ENCODE data around the gene SPEN. TPM values are rescaled to one million over a fixed set of nuclear protein-coding genes. Genes with fewer than 3 reads are reported as not detected.

The SPEN gene
- polyA plus RNA-seq, 1 experiment: 4.6 TPM

DNA sequence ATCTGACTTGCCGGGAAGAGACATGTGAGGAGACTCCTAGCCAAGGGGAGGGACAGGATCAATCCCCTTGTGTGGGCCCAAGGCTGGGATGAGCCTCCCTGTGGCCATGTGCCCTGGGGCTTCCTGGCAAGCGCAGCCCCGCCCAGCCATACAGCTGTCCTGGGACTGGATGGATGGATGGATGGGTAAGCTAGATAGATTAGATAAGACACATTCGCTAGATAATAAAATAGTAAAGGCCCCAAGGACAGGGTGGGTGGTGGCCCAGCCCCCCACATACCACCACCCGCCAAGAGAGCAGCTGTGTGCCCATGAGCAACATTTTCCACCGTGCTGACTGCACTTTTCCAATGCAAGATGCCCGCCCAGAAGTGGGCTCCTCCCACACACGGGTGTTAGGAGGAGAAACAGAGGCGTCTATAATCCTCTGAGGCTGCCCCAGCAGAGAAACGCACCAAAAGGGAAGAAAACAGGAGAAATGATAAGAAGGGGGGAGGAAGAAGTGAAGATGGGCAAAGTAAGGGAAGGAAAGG lies 103.3 kb downstream of the SPEN start:
- no peak for DNase-seq (ENCODE audit: low read depth)
- TF ChIP-seq, protein P1, sequence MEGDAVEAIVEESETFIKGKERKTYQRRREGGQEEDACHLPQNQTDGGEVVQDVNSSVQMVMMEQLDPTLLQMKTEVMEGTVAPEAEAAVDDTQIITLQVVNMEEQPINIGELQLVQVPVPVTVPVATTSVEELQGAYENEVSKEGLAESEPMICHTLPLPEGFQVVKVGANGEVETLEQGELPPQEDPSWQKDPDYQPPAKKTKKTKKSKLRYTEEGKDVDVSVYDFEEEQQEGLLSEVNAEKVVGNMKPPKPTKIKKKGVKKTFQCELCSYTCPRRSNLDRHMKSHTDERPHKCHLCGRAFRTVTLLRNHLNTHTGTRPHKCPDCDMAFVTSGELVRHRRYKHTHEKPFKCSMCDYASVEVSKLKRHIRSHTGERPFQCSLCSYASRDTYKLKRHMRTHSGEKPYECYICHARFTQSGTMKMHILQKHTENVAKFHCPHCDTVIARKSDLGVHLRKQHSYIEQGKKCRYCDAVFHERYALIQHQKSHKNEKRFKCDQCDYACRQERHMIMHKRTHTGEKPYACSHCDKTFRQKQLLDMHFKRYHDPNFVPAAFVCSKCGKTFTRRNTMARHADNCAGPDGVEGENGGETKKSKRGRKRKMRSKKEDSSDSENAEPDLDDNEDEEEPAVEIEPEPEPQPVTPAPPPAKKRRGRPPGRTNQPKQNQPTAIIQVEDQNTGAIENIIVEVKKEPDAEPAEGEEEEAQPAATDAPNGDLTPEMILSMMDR (IDR thresholded peaks at IDR 0.05; ENCODE audit: insufficient read depth, low read depth, low read length): no peak
- Histone ChIP-seq H3K36me3 (ENCODE audit: control insufficient read depth, insufficient read depth, low read length) (peaks cover 8% of the 10 kb centered on the region), H3K4me3 (ENCODE audit: low read depth, low read length) (no peak overlapping the region), H3K27me3 (ENCODE audit: control insufficient read depth, insufficient read depth, low read length) (no peaks in the 10 kb centered on the region)
- ChIA-PET POLR2A (no interaction called here), CTCF (interaction anchor here (1.0 to 2.2 kb wide), 6 partner anchors 14 to 159 kb away, joined by 3 to 6 read pairs (median 4); no protein-coding TSS in a partner anchor)

DNA sequence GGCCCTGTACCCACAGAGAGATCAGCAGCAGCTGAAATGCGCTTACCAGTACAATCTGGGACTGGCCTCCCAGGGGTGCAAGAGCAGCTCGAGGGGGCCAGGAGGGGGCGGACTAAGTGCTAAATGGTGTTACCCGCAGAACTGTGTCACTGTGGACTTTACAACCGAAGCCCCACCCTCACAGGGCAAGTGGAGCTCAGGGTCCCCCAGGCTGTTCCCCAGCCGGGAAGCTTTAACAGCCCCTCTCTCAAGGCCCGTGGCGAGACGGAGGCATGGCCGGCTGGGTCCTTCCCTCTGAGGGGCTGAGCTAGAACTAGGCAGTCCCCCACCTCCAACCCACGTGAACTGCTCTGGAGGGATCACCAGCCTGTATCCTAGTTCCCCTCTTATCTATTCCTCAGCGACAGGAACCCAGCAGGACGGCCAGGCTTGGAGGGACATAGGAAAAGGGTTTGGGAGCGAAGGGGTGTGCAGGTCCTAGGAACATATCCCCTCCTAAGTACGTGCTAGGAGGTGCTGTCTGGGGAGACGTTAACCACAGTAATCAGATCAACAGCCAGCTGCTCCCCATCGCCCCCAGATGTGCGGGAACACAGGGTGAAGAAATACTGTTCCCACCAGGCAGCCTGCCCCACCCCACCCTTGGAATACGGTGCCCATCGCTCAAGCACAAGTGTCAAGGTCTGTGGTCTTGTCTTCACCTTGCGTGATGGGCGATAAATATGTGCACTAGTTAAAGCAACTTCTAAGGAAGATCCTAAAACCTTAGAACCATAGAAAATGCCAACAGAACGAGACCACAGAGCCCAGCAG lies 104.0 kb downstream of the SPEN start:
- ChIA-PET CTCF (interaction anchor here (0.6 to 2.2 kb wide), 7 partner anchors 11 to 160 kb away, joined by 3 to 6 read pairs (median 4); no protein-coding TSS in a partner anchor), POLR2A (interaction anchor here (0.6 kb wide), 2 partner anchors 26 to 296 kb away, joined by 3 read pairs; no protein-coding TSS in a partner anchor)
- H3K27me3 ChIP-seq (ENCODE audit: control insufficient read depth, insufficient read depth, low read length): no peaks in the 10 kb centered on the region
- no peak overlapping the region for H3K4me3 ChIP-seq (ENCODE audit: low read depth, low read length)
- TF ChIP-seq, protein P1 (IDR thresholded peaks at IDR 0.05; ENCODE audit: insufficient read depth, low read depth, low read length): no peak
- peaks cover 5% of the 10 kb centered on the region for H3K36me3 ChIP-seq (ENCODE audit: control insufficient read depth, insufficient read depth, low read length)
- no peak for DNase-seq (ENCODE audit: low read depth)

DNA sequence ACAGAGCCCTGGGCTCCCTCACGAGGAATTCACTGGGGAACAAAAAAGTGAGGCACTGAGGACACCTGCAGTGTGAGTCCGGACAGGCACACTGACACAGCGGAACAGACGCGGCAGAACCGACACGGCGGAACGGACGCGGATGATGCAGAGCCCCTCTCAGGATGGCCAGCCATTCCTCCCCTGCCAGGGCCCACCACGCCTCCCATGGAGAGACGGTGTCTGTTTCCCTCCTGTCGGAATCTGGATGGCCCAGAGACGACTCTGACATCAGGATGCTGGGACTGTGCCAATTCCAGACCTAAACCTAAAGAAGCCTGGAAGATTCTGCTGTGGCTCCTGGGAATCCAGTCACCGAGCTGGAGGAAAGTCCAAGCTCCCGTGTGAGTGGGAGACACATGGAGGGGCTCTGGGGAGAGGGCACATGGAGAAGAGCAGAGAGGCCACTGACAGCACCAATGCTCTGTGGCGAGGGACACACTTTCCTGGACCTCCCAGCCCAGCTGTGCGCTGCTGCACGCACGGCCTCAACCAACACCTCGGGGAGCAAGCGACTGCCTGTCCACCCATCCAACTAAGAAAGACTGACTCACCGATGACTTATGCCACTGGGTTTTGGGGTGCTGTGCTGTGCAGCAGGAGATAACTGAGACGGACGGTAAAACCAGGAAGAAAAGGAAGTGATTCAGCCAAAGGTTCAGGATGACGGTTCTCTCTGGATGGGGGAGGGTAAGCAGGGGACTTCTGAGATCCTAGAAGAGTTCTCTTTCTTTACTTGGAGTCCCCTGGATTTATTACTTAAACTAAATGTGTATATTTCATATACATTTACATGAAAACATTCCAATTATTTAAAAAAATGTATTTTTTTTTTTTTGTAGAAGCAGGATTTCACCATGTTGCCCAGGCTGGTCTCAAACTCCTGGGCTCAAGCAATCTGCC lies 105.1 kb downstream of the SPEN start:
- ChIA-PET POLR2A (no interaction called here), CTCF (interaction anchor here (1.0 to 2.2 kb wide), 3 partner anchors 42 to 161 kb away, joined by 3 to 6 read pairs (median 4); no protein-coding TSS in a partner anchor)
- no peak overlapping the region for H3K4me3 ChIP-seq (ENCODE audit: low read depth, low read length)
- no peaks in the 10 kb centered on the region for H3K27me3 ChIP-seq (ENCODE audit: control insufficient read depth, insufficient read depth, low read length)
- DNase-seq (ENCODE audit: low read depth): peak; percentile 83
- H3K36me3 ChIP-seq (ENCODE audit: control insufficient read depth, insufficient read depth, low read length): no peaks in the 10 kb centered on the region; the same call in 1 of the 2 replicates
- TF ChIP-seq, protein P1 (IDR thresholded peaks at IDR 0.05; ENCODE audit: insufficient read depth, low read depth, low read length): no peak

DNA sequence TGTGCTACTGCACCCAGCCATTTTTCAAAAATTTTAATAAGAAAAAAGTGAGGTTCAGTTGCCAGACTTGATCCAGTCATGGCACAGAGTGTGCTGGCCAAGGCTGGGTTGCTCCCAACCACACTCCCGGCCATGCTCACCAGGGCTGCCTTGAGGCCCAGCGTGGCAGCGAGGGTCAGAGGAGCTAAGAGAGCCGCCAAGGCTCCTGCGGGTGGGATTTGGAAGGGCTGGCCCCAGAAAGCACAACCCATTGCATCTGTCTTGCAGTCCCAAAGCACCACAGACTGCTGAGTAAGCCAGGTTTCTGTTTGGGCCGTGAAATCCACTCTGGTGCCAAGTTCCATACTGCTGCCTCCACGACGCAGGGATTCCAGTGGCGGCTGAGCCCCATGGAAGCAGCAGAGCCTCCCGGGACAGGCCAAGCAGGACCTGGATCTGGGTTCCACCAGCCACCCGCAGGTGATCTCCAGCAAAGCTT lies 105.8 kb downstream of the SPEN start:
- Histone ChIP-seq H3K27me3 (ENCODE audit: control insufficient read depth, insufficient read depth, low read length) (no peaks in the 10 kb centered on the region), H3K4me3 (ENCODE audit: low read depth, low read length) (no peak overlapping the region), H3K36me3 (ENCODE audit: control insufficient read depth, insufficient read depth, low read length) (no peaks in the 10 kb centered on the region)
- CTCF ChIA-PET: interaction anchor here (1.0 to 2.2 kb wide), 2 partner anchors 42 to 138 kb away, joined by 3 to 6 read pairs; no protein-coding TSS in a partner anchor
- POLR2A ChIA-PET: no interaction called here
- TF ChIP-seq, protein P1 (IDR thresholded peaks at IDR 0.05; ENCODE audit: insufficient read depth, low read depth, low read length): no peak
- DNase-seq (ENCODE audit: low read depth): no peak
